H1 (cell line): ENCODE measurements around the gene HES5. TPM values are rescaled to one million over a fixed set of nuclear protein-coding genes. Genes with fewer than 3 reads are reported as not detected.

Experiments used
- CTCF ChIA-PET: fragments of 300-600 bp; sonication (Branson Sonifier 250); formaldehyde crosslinking; loops from one replicate; lab custom pipeline; 2021; ENCODE audit not compliant: partially characterized antibody; lab: Charles Lee
- POLR2A ChIA-PET: fragments of 300-600 bp; sonication (Branson Sonifier 250); formaldehyde crosslinking; loops from one replicate; lab custom pipeline; 2021; ENCODE audit warnings: inconsistent platforms; ENCODE audit not compliant: partially characterized antibody; lab: Charles Lee
- DNase-seq, 2 experiments: peaks; one replicate each; pipeline versions ENCODE4 v3.0.0 to v3.0.0-alpha.2; 2010 to 2022; ENCODE audit warnings: low spot score in 2 of 2, low read depth in 1 of 2, mixed read lengths in 1 of 2
- FAIRE-seq: peaks from 2 replicates; lab custom pipeline; 2011; peaks lifted over from hg19 to GRCh38; lab: Jason Lieb, UNC
- H2AFZ ChIP-seq: 2 replicates; pipeline ENCODE4 v1.8.1; 2012; ENCODE audit warnings: low read length, inconsistent platforms
- H2AK5ac ChIP-seq: 2 replicates; pipeline ENCODE4 v1.6.1; 2013; ENCODE audit warnings: low read depth, low read length
- H2BK120ac ChIP-seq: replicated peaks from 2 replicates; pipeline ENCODE3; 2013; ENCODE audit warnings: low read depth, low read length, inconsistent platforms
- H2BK12ac ChIP-seq: 2 replicates; pipeline ENCODE4 v1.6.1; 2013; ENCODE audit warnings: low read depth, low read length
- H2BK15ac ChIP-seq: 2 replicates; pipeline ENCODE4 v1.6.1; 2013; ENCODE audit warnings: low read length
- H2BK20ac ChIP-seq: 2 replicates; pipeline ENCODE4 v1.6.1; 2013; ENCODE audit warnings: low read length
- H2BK5ac ChIP-seq: 2 replicates; pipeline ENCODE4 v1.6.1; 2013; ENCODE audit warnings: low read depth, low read length
- H3K14ac ChIP-seq: 2 replicates; pipeline ENCODE4 v1.6.1; 2013; ENCODE audit warnings: inconsistent platforms; ENCODE audit not compliant: insufficient read length
- H3K18ac ChIP-seq: 2 replicates; pipeline ENCODE4 v1.6.1; 2013; ENCODE audit warnings: low read length; ENCODE audit errors: extremely low read depth
- H3K23ac ChIP-seq: 2 replicates; pipeline ENCODE4 v1.6.1; 2013; ENCODE audit warnings: inconsistent platforms; ENCODE audit not compliant: insufficient read length
- H3K23me2 ChIP-seq: 2 replicates; pipeline ENCODE4 v1.6.1; 2013; ENCODE audit warnings: low read depth, low read length
- H3K27ac ChIP-seq: 2 replicates; pipeline ENCODE4 v1.6.1; 2011; ENCODE audit warnings: low read depth, low read length, inconsistent platforms
- H3K27me3 ChIP-seq, 4 experiments: replicated peaks in 1 of 4; 1 replicate in 1 of 4; 2 replicates in 3 of 4; pipeline versions ENCODE4 v1.6.1 to v1.8.1; 2011 to 2013; ENCODE audit warnings: low read length in 3 of 4, mild to moderate bottlenecking in 3 of 4, inconsistent platforms in 2 of 4, mixed read lengths in 2 of 4, moderate library complexity in 1 of 4; ENCODE audit not compliant: control insufficient read depth in 3 of 4, insufficient read depth in 3 of 4; ENCODE audit errors: extremely low read depth in 1 of 4
- H3K36me3 ChIP-seq, 4 experiments: 2 replicates each; pipeline versions ENCODE4 v1.6.1 to v1.8.1; 2011 to 2013; ENCODE audit warnings: mild to moderate bottlenecking in 4 of 4, low read length in 3 of 4, moderate library complexity in 2 of 4, control low read depth in 1 of 4, inconsistent platforms in 1 of 4; ENCODE audit not compliant: insufficient read depth in 4 of 4, control insufficient read depth in 2 of 4
- H3K4ac ChIP-seq: replicated peaks from 2 replicates; pipeline ENCODE3; 2013; ENCODE audit warnings: low read length, low read depth, mixed read lengths, inconsistent platforms; ENCODE audit not compliant: insufficient read length
- H3K4me1 ChIP-seq, 4 experiments: replicated peaks in 1 of 4; 1 replicate in 1 of 4; 2 replicates in 3 of 4; pipeline versions ENCODE4 v1.6.1 to v1.8.1; 2011 to 2013; ENCODE audit warnings: low read length in 3 of 4, inconsistent platforms in 2 of 4, mixed read lengths in 1 of 4; ENCODE audit not compliant: insufficient read depth in 4 of 4, control insufficient read depth in 3 of 4
- H3K4me2 ChIP-seq, 2 experiments: 2 replicates each; pipeline versions ENCODE4 v1.6.1 to v1.8.1; 2011 to 2013; ENCODE audit warnings: low read depth in 2 of 2, low read length in 2 of 2, control low read depth in 1 of 2, inconsistent platforms in 1 of 2, mild to moderate bottlenecking in 1 of 2; ENCODE audit not compliant: insufficient read depth in 1 of 2
- H3K4me3 ChIP-seq, 4 experiments: fragments of 200-600, 300-600 bp in 1 of 4; sonication (generic), shearing (Covaris generic), sonication (Bioruptor Twin) in 1 of 4; 2 replicates each; pipeline versions ENCODE4 v1.5.1 to v1.8.1; 2011 to 2016; ENCODE audit warnings: low read length in 4 of 4, low read depth in 3 of 4, control low read depth in 2 of 4, inconsistent platforms in 2 of 4, mild to moderate bottlenecking in 2 of 4, mixed read lengths in 1 of 4, moderate library complexity in 1 of 4; ENCODE audit not compliant: insufficient read depth in 2 of 4; ENCODE audit errors: extremely low read depth in 1 of 4
- H3K56ac ChIP-seq: replicated peaks from 2 replicates; pipeline ENCODE3; 2013; ENCODE audit warnings: low read depth, mild to moderate bottlenecking, mixed read lengths, low read length, inconsistent platforms; ENCODE audit not compliant: insufficient read length
- H3K79me1 ChIP-seq: 2 replicates; pipeline ENCODE4 v1.6.1; 2013; ENCODE audit warnings: low read depth, low read length, control low read depth
- H3K79me2 ChIP-seq, 2 experiments: 2 replicates each; pipeline versions ENCODE4 v1.6.1 to v1.8.1; 2012 to 2013; ENCODE audit warnings: low read length in 2 of 2, mild to moderate bottlenecking in 2 of 2, inconsistent platforms in 1 of 2; ENCODE audit not compliant: insufficient read depth in 2 of 2, control insufficient read depth in 1 of 2
- H3K9ac ChIP-seq, 4 experiments: replicated peaks in 1 of 4; 1 replicate in 1 of 4; 2 replicates in 3 of 4; pipeline versions ENCODE4 v1.6.1 to v1.8.1; 2011 to 2013; ENCODE audit warnings: low read depth in 3 of 4, low read length in 3 of 4, control low read depth in 2 of 4, mild to moderate bottlenecking in 2 of 4, moderate library complexity in 2 of 4, inconsistent platforms in 1 of 4; ENCODE audit errors: extremely low read depth in 1 of 4
- H3K9me3 ChIP-seq, 2 experiments: 2 replicates each; pipeline versions ENCODE4 v1.6.1 to v1.8.1; 2012 to 2013; ENCODE audit warnings: mild to moderate bottlenecking in 2 of 2, moderate library complexity in 2 of 2, control low read depth in 1 of 2, inconsistent platforms in 1 of 2, low read depth in 1 of 2, low read length in 1 of 2, mixed read lengths in 1 of 2; ENCODE audit not compliant: insufficient read depth in 2 of 2
- H4K20me1 ChIP-seq, 2 experiments: replicated peaks in 1 of 2; 2 replicates each; pipeline versions ENCODE3 to v1.8.1; 2011 to 2013; ENCODE audit warnings: inconsistent platforms in 2 of 2, low read length in 2 of 2, mild to moderate bottlenecking in 1 of 2; ENCODE audit not compliant: insufficient read depth in 2 of 2, control insufficient read depth in 1 of 2
- H4K5ac ChIP-seq: 2 replicates; pipeline ENCODE4 v1.6.1; 2013; ENCODE audit warnings: low read length, low read depth, mixed read lengths, inconsistent platforms; ENCODE audit not compliant: insufficient read length
- H4K8ac ChIP-seq: 2 replicates; pipeline ENCODE4 v1.8.0; 2013; ENCODE audit warnings: mild to moderate bottlenecking, moderate library complexity, low read length, inconsistent platforms; ENCODE audit not compliant: insufficient read depth; ENCODE audit errors: extremely low read depth
- H4K91ac ChIP-seq: replicated peaks from 2 replicates; pipeline ENCODE3; 2013; ENCODE audit warnings: low read length, mixed read lengths, inconsistent platforms; ENCODE audit not compliant: insufficient read length
- BRCA1 ChIP-seq: IDR thresholded peaks from 2 replicates; pipeline ENCODE4 v1.6.1; 2012; ENCODE audit warnings: low read depth, low read length, improper control_type of control experiment
- CHD2 ChIP-seq: IDR thresholded peaks from 2 replicates; pipeline ENCODE4 v1.6.1; 2012; ENCODE audit warnings: low read length, improper control_type of control experiment
- CREB1 ChIP-seq: IDR thresholded peaks from 2 replicates; pipeline ENCODE4 v1.6.1; 2012; ENCODE audit warnings: inconsistent platforms
- FOSL1 ChIP-seq: IDR thresholded peaks from 2 replicates; pipeline ENCODE4 v1.6.1; 2011; ENCODE audit warnings: mild to moderate bottlenecking, low read depth, low read length, moderate library complexity; ENCODE audit not compliant: insufficient read depth
- MAFK ChIP-seq: IDR thresholded peaks from 2 replicates; pipeline ENCODE4 v1.6.1; 2012; ENCODE audit warnings: low read depth, mild to moderate bottlenecking, improper control_type of control experiment, low read length
- NANOG ChIP-seq: IDR thresholded peaks from 2 replicates; pipeline ENCODE4 v1.6.1; 2011; ENCODE audit warnings: low read length, low read depth, mild to moderate bottlenecking, inconsistent platforms; ENCODE audit not compliant: insufficient read depth, poor library complexity, severe bottlenecking
- POLR2A ChIP-seq, 2 experiments: IDR thresholded peaks; 1 replicate in 1 of 2; 2 replicates in 1 of 2; pipeline ENCODE4 v1.6.1; 2011; ENCODE audit warnings: low read depth in 2 of 2, low read length in 2 of 2, mild to moderate bottlenecking in 2 of 2; ENCODE audit errors: control extremely low read depth in 1 of 2
- SP4 ChIP-seq: IDR thresholded peaks from 2 replicates; pipeline ENCODE4 v1.6.1; 2012; ENCODE audit warnings: low read length, inconsistent platforms
- SRF ChIP-seq: IDR thresholded peaks from 2 replicates; pipeline ENCODE4 v1.6.1; 2011; ENCODE audit warnings: mild to moderate bottlenecking, low read depth, low read length, moderate library complexity
- SUZ12 ChIP-seq: fragments of 200-600 bp; sonication (generic); IDR thresholded peaks from 2 replicates; pipeline ENCODE4 v1.6.1; 2012; ENCODE audit warnings: mild to moderate bottlenecking, inconsistent platforms, low read length, moderate library complexity, mixed read lengths
- TAF7 ChIP-seq: optimal IDR thresholded peaks from 2 replicates; pipeline ENCODE3; 2011; ENCODE audit warnings: low read depth, mild to moderate bottlenecking, inconsistent platforms, low read length, moderate library complexity, borderline replicate concordance
- YY1 ChIP-seq: IDR thresholded peaks from 2 replicates; pipeline ENCODE4 v1.6.1; 2011; ENCODE audit warnings: low read depth, mild to moderate bottlenecking, low read length
- WGBS, 2 experiments: shearing (Covaris generic) in 1 of 2; methylation state at CpG; one replicate each; pipeline versions ENCODE4 v1.1.6 to v1.1.7; 2013 to 2015; ENCODE audit warnings: low lambda C conversion rate in 2 of 2, mixed read lengths in 2 of 2, inconsistent platforms in 1 of 2, low coverage in 1 of 2, missing lambda C conversion rate in 1 of 2; ENCODE audit not compliant: insufficient replicate concordance in 2 of 2, insufficient coverage in 1 of 2, insufficient read length in 1 of 2; ENCODE audit errors: extremely low coverage in 1 of 2, missing lambda C conversion rate in 1 of 2; 5-methylcytosine and 5-hydroxymethylcytosine counted together
- polyA plus RNA-seq, 7 experiments: library from polyadenylated mRNA; depleted of rRNA in 3 of 7; stranded (reverse) in 5 of 7; unstranded in 2 of 7; fragments of >200 nt in 5 of 7; fragments of 200-250 nt in 2 of 7; gene quantifications; 1 replicate in 5 of 7; 2 replicates in 1 of 7; 4 replicates in 1 of 7; pipeline versions ENCODE4 v1.2.1 to v1.2.3, GENCODE V29; 2011 to 2013; ENCODE audit warnings: missing spikeins in 2 of 7, mixed read lengths in 2 of 7
- total RNA-seq: library from RNA; stranded (reverse); fragmentation: NEBNext Ultra II Directional; extraction: Animal tissue kit (Norgen Biotek cat#: 25700); gene quantifications from 2 replicates; pipeline ENCODE4 v1.2.1, GENCODE V29; 2021

Gene HES5
- total and polyA plus RNA-seq, 2 of the 8 experiments (the other 6 are each of a cell fraction or from before 2014, with no cell fraction given) = 0.22 TPM; not detected in 1

GRCh38 chr1:2509589-2509988 lies 20.5 kb downstream of the HES5 start:
- TF ChIP-seq CHD2 = no peak
- TF ChIP-seq BRCA1 = no peak
- TF ChIP-seq TAF7 = no peak
- no peak for TF ChIP-seq SUZ12
- no peak for TF ChIP-seq MAFK
- TF ChIP-seq SRF = no peak
- no peak for TF ChIP-seq CREB1
- TF ChIP-seq YY1 = no peak
- TF ChIP-seq POLR2A (IDR thresholded peaks at IDR 0.05; ENCODE audit: control extremely low read depth in 1 of 2, low read depth in 2 of 2, low read length in 2 of 2) = no peak
- TF ChIP-seq NANOG = no peak
- no peak for TF ChIP-seq FOSL1
- no peak for TF ChIP-seq SP4

More at GRCh38 chr1:2509589-2509988, 20.5 kb downstream of the HES5 start:
- Histone ChIP-seq H3K18ac (no peak overlapping the region), H3K14ac (no peak overlapping the region), H3K56ac (no peak overlapping the region), H3K27me3 (no peaks in the 10 kb centered on the region), H2BK12ac (no peak overlapping the region), H2AK5ac (no peak overlapping the region), H2BK5ac (no peak overlapping the region; the same call in 1 of the 2 replicates), H3K23me2 (no peaks in the 10 kb centered on the region), H4K8ac (no peak overlapping the region), H3K4ac (no peak overlapping the region), H3K9me3 (no peaks in the 10 kb centered on the region), H4K5ac (no peak overlapping the region), H3K4me2 (no peak overlapping the region), H3K23ac (no peak overlapping the region), H4K20me1 (peaks cover 6 to 16% of the 10 kb centered on the region in 2 experiments), H4K91ac (no peak overlapping the region), H3K79me1 (no peaks in the 10 kb centered on the region; the same call in 1 of the 2 replicates), H3K4me3 (no peak overlapping the region), H2BK15ac (no peak overlapping the region), H3K36me3 (peaks cover 8 to 44% (median 25%) of the 10 kb centered on the region in 4 experiments; a peak in 6 of 8 replicates), H2BK120ac (no peak overlapping the region), H2BK20ac (no peak overlapping the region), H3K27ac (no peak overlapping the region), H3K4me1 (no peaks in the 10 kb centered on the region; a peak in 1 of 7 replicates), H3K9ac (no peak overlapping the region), H2AFZ (no peak overlapping the region), H3K79me2 (no peaks in the 10 kb centered on the region)
- POLR2A ChIA-PET = interaction anchor here (1.0 to 2.0 kb wide), 3 partner anchors 10 to 24 kb away, joined by 3 to 5 read pairs (median 4); no protein-coding TSS in a partner anchor
- 95% methylated on average over 11 of the region's 11 CpGs; no CpG with 5 or more reads in 1 of the 2 experiments for WGBS, 2 experiments
- CTCF ChIA-PET = interaction anchor here (1.0 to 1.2 kb wide), 2 partner anchors 33 to 38 kb away, joined by 3 read pairs; no protein-coding TSS in a partner anchor
- FAIRE-seq (no peak), DNase-seq (no peak)
